K562 (cell line): Measurements from ENCODE around the gene CRIM1. TPM values are rescaled to one million over a fixed set of nuclear protein-coding genes. Genes with fewer than 3 reads are reported as not detected.

Source experiments
- ZBTB33 ChIP-seq: sonication (generic); formaldehyde crosslinking; IDR thresholded peaks from 2 replicates; pipeline ENCODE4 v1.8.1; 2023; ENCODE audit warnings: mild to moderate bottlenecking, missing genetic modification reagents
- ZNF12 ChIP-seq: sonication (generic); formaldehyde crosslinking; IDR thresholded peaks from 2 replicates; pipeline ENCODE4 v1.4.0; 2020; ENCODE audit warnings: mild to moderate bottlenecking, missing genetic modification reagents
- ZNF124 ChIP-seq: sonication (generic); formaldehyde crosslinking; IDR thresholded peaks from 2 replicates; pipeline ENCODE4 v1.8.1; 2022; ENCODE audit warnings: missing genetic modification reagents
- polyA plus RNA-seq, 8 experiments: library from polyadenylated mRNA; depleted of rRNA in 4 of 8; stranded (reverse) in 5 of 8; unstranded in 3 of 8; fragments of >200 nt; fragmentation: Nextera tagmentation in 2 of 8; fragmentation: Illumina TruSeq in 1 of 8; extraction: Ambion mirVana in 2 of 8; extraction: Trizol in 1 of 8; gene quantifications; 2 replicates each; pipeline versions ENCODE4 v1.2.1 to v1.2.3, GENCODE V29; 2011 to 2014; ENCODE audit warnings: inconsistent platforms in 1 of 8, missing spikeins in 1 of 8
- total RNA-seq, 7 experiments: library from RNA; depleted of rRNA in 6 of 7; stranded (reverse); fragments of >200 nt in 6 of 7; fragmentation: Illumina TruSeq in 2 of 7; extraction: Trizol in 2 of 7; gene quantifications; 2 replicates each; pipeline versions ENCODE4 v1.2.1 to v1.2.3, GENCODE V29; 2011 to 2021; ENCODE audit warnings: low replicate concordance in 1 of 7
- TF ChIP-seq, protein P1 (sequence below): fragments of 250-450 bp; sonication (Bioruptor Pico); IDR thresholded peaks from 2 replicates; pipeline ENCODE4 v1.8.0; 2022; ENCODE audit warnings: inconsistent platforms
- TF ChIP-seq, protein P2 (sequence below), 3 experiments: IDR thresholded peaks in 2 of 3; conservative IDR thresholded peaks in 1 of 3; 2 replicates each; pipeline ENCODE4 v1.5.1; 2011 to 2012; ENCODE audit warnings: low read length in 3 of 3, mild to moderate bottlenecking in 3 of 3, control low read depth in 2 of 3, improper control_type of control experiment in 1 of 3, inconsistent platforms in 1 of 3, low read depth in 1 of 3, mixed read lengths in 1 of 3, moderate library complexity in 1 of 3; ENCODE audit not compliant: insufficient read depth in 2 of 3
- TF ChIP-seq, protein P3 (sequence below), 2 experiments: fragments of 450-650 bp in 1 of 2; sonication (generic) in 1 of 2; formaldehyde crosslinking in 1 of 2; IDR thresholded peaks in 1 of 2; conservative IDR thresholded peaks in 1 of 2; 2 replicates each; pipeline versions ENCODE4 v1.6.1 to v1.8.1; 2016 to 2023; ENCODE audit warnings: mild to moderate bottlenecking in 2 of 2, moderate library complexity in 2 of 2, inconsistent platforms in 1 of 2, missing genetic modification reagents in 1 of 2

CRIM1 gene
- total and polyA plus RNA-seq, 9 of the 15 experiments (the other 6 are each of a cell fraction or from before 2014, with no cell fraction given): 0.01 to 0.36 (median 0.06) TPM; not detected in 1

- TF ChIP-seq, protein P1, sequence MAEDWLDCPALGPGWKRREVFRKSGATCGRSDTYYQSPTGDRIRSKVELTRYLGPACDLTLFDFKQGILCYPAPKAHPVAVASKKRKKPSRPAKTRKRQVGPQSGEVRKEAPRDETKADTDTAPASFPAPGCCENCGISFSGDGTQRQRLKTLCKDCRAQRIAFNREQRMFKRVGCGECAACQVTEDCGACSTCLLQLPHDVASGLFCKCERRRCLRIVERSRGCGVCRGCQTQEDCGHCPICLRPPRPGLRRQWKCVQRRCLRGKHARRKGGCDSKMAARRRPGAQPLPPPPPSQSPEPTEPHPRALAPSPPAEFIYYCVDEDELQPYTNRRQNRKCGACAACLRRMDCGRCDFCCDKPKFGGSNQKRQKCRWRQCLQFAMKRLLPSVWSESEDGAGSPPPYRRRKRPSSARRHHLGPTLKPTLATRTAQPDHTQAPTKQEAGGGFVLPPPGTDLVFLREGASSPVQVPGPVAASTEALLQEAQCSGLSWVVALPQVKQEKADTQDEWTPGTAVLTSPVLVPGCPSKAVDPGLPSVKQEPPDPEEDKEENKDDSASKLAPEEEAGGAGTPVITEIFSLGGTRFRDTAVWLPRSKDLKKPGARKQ (CRISPR knock-in tag): no peak
- TF ChIP-seq ZNF124 (CRISPR knock-in tag) (no peak), ZBTB33 (CRISPR knock-in tag) (no peak), ZNF12 (no peak)
- TF ChIP-seq, protein P2, sequence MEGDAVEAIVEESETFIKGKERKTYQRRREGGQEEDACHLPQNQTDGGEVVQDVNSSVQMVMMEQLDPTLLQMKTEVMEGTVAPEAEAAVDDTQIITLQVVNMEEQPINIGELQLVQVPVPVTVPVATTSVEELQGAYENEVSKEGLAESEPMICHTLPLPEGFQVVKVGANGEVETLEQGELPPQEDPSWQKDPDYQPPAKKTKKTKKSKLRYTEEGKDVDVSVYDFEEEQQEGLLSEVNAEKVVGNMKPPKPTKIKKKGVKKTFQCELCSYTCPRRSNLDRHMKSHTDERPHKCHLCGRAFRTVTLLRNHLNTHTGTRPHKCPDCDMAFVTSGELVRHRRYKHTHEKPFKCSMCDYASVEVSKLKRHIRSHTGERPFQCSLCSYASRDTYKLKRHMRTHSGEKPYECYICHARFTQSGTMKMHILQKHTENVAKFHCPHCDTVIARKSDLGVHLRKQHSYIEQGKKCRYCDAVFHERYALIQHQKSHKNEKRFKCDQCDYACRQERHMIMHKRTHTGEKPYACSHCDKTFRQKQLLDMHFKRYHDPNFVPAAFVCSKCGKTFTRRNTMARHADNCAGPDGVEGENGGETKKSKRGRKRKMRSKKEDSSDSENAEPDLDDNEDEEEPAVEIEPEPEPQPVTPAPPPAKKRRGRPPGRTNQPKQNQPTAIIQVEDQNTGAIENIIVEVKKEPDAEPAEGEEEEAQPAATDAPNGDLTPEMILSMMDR (IDR thresholded peaks at IDR 0.05 in 2 of 3, conservative IDR thresholded peaks at IDR 0.05 in 1 of 3; ENCODE audit: insufficient read depth in 2 of 3, low read depth in 1 of 3, low read length in 3 of 3): no peak
- TF ChIP-seq, protein P3, sequence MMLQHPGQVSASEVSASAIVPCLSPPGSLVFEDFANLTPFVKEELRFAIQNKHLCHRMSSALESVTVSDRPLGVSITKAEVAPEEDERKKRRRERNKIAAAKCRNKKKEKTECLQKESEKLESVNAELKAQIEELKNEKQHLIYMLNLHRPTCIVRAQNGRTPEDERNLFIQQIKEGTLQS (IDR thresholded peaks at IDR 0.05): no peak
- TF ChIP-seq, protein P3 (CRISPR knock-in tag; conservative IDR thresholded peaks at IDR 0.05): no peak
- TF ChIP-seq, all 486 proteins: peak for 0
Observed at GRCh38 chr2:36500072-36500471, 144.5 kb downstream of the CRIM1 start (continued).
